H1 (cell line): ENCODE measurements around the gene TBRG4. TPM values are rescaled to one million over a fixed set of nuclear protein-coding genes. Genes with fewer than 3 reads are reported as not detected.

Experiments
- CTCF ChIA-PET: fragments of 300-600 bp; sonication (Branson Sonifier 250); formaldehyde crosslinking; loops from one replicate; lab custom pipeline; 2021; ENCODE audit not compliant: partially characterized antibody; lab: Charles Lee
- POLR2A ChIA-PET: fragments of 300-600 bp; sonication (Branson Sonifier 250); formaldehyde crosslinking; loops from one replicate; lab custom pipeline; 2021; ENCODE audit warnings: inconsistent platforms; ENCODE audit not compliant: partially characterized antibody; lab: Charles Lee
- DNase-seq, 2 experiments: peaks; one replicate each; pipeline versions ENCODE4 v3.0.0 to v3.0.0-alpha.2; 2010 to 2022; ENCODE audit warnings: low spot score in 2 of 2, low read depth in 1 of 2, mixed read lengths in 1 of 2
- FAIRE-seq: peaks from 2 replicates; lab custom pipeline; 2011; peaks lifted over from hg19 to GRCh38; lab: Jason Lieb, UNC
- H2AFZ ChIP-seq: 2 replicates; pipeline ENCODE4 v1.8.1; 2012; ENCODE audit warnings: low read length, inconsistent platforms
- H2AK5ac ChIP-seq: 2 replicates; pipeline ENCODE4 v1.6.1; 2013; ENCODE audit warnings: low read depth, low read length
- H2BK120ac ChIP-seq: replicated peaks from 2 replicates; pipeline ENCODE3; 2013; ENCODE audit warnings: low read depth, low read length, inconsistent platforms
- H2BK12ac ChIP-seq: 2 replicates; pipeline ENCODE4 v1.6.1; 2013; ENCODE audit warnings: low read depth, low read length
- H2BK15ac ChIP-seq: 2 replicates; pipeline ENCODE4 v1.6.1; 2013; ENCODE audit warnings: low read length
- H2BK20ac ChIP-seq: 2 replicates; pipeline ENCODE4 v1.6.1; 2013; ENCODE audit warnings: low read length
- H2BK5ac ChIP-seq: 2 replicates; pipeline ENCODE4 v1.6.1; 2013; ENCODE audit warnings: low read depth, low read length
- H3K14ac ChIP-seq: 2 replicates; pipeline ENCODE4 v1.6.1; 2013; ENCODE audit warnings: inconsistent platforms; ENCODE audit not compliant: insufficient read length
- H3K18ac ChIP-seq: 2 replicates; pipeline ENCODE4 v1.6.1; 2013; ENCODE audit warnings: low read length; ENCODE audit errors: extremely low read depth
- H3K23ac ChIP-seq: 2 replicates; pipeline ENCODE4 v1.6.1; 2013; ENCODE audit warnings: inconsistent platforms; ENCODE audit not compliant: insufficient read length
- H3K23me2 ChIP-seq: 2 replicates; pipeline ENCODE4 v1.6.1; 2013; ENCODE audit warnings: low read depth, low read length
- H3K27ac ChIP-seq: 2 replicates; pipeline ENCODE4 v1.6.1; 2011; ENCODE audit warnings: low read depth, low read length, inconsistent platforms
- H3K27me3 ChIP-seq, 4 experiments: replicated peaks in 1 of 4; 1 replicate in 1 of 4; 2 replicates in 3 of 4; pipeline versions ENCODE4 v1.6.1 to v1.8.1; 2011 to 2013; ENCODE audit warnings: low read length in 3 of 4, mild to moderate bottlenecking in 3 of 4, inconsistent platforms in 2 of 4, mixed read lengths in 2 of 4, moderate library complexity in 1 of 4; ENCODE audit not compliant: control insufficient read depth in 3 of 4, insufficient read depth in 3 of 4; ENCODE audit errors: extremely low read depth in 1 of 4
- H3K36me3 ChIP-seq, 4 experiments: 2 replicates each; pipeline versions ENCODE4 v1.6.1 to v1.8.1; 2011 to 2013; ENCODE audit warnings: mild to moderate bottlenecking in 4 of 4, low read length in 3 of 4, moderate library complexity in 2 of 4, control low read depth in 1 of 4, inconsistent platforms in 1 of 4; ENCODE audit not compliant: insufficient read depth in 4 of 4, control insufficient read depth in 2 of 4
- H3K4ac ChIP-seq: replicated peaks from 2 replicates; pipeline ENCODE3; 2013; ENCODE audit warnings: low read length, low read depth, mixed read lengths, inconsistent platforms; ENCODE audit not compliant: insufficient read length
- H3K4me1 ChIP-seq, 4 experiments: replicated peaks in 1 of 4; 1 replicate in 1 of 4; 2 replicates in 3 of 4; pipeline versions ENCODE4 v1.6.1 to v1.8.1; 2011 to 2013; ENCODE audit warnings: low read length in 3 of 4, inconsistent platforms in 2 of 4, mixed read lengths in 1 of 4; ENCODE audit not compliant: insufficient read depth in 4 of 4, control insufficient read depth in 3 of 4
- H3K4me2 ChIP-seq, 2 experiments: 2 replicates each; pipeline versions ENCODE4 v1.6.1 to v1.8.1; 2011 to 2013; ENCODE audit warnings: low read depth in 2 of 2, low read length in 2 of 2, control low read depth in 1 of 2, inconsistent platforms in 1 of 2, mild to moderate bottlenecking in 1 of 2; ENCODE audit not compliant: insufficient read depth in 1 of 2
- H3K4me3 ChIP-seq, 4 experiments: fragments of 200-600, 300-600 bp in 1 of 4; sonication (generic), shearing (Covaris generic), sonication (Bioruptor Twin) in 1 of 4; 2 replicates each; pipeline versions ENCODE4 v1.5.1 to v1.8.1; 2011 to 2016; ENCODE audit warnings: low read length in 4 of 4, low read depth in 3 of 4, control low read depth in 2 of 4, inconsistent platforms in 2 of 4, mild to moderate bottlenecking in 2 of 4, mixed read lengths in 1 of 4, moderate library complexity in 1 of 4; ENCODE audit not compliant: insufficient read depth in 2 of 4; ENCODE audit errors: extremely low read depth in 1 of 4
- H3K56ac ChIP-seq: replicated peaks from 2 replicates; pipeline ENCODE3; 2013; ENCODE audit warnings: low read depth, mild to moderate bottlenecking, mixed read lengths, low read length, inconsistent platforms; ENCODE audit not compliant: insufficient read length
- H3K79me1 ChIP-seq: 2 replicates; pipeline ENCODE4 v1.6.1; 2013; ENCODE audit warnings: low read depth, low read length, control low read depth
- H3K79me2 ChIP-seq, 2 experiments: 2 replicates each; pipeline versions ENCODE4 v1.6.1 to v1.8.1; 2012 to 2013; ENCODE audit warnings: low read length in 2 of 2, mild to moderate bottlenecking in 2 of 2, inconsistent platforms in 1 of 2; ENCODE audit not compliant: insufficient read depth in 2 of 2, control insufficient read depth in 1 of 2
- H3K9ac ChIP-seq, 4 experiments: replicated peaks in 1 of 4; 1 replicate in 1 of 4; 2 replicates in 3 of 4; pipeline versions ENCODE4 v1.6.1 to v1.8.1; 2011 to 2013; ENCODE audit warnings: low read depth in 3 of 4, low read length in 3 of 4, control low read depth in 2 of 4, mild to moderate bottlenecking in 2 of 4, moderate library complexity in 2 of 4, inconsistent platforms in 1 of 4; ENCODE audit errors: extremely low read depth in 1 of 4
- H3K9me3 ChIP-seq, 2 experiments: 2 replicates each; pipeline versions ENCODE4 v1.6.1 to v1.8.1; 2012 to 2013; ENCODE audit warnings: mild to moderate bottlenecking in 2 of 2, moderate library complexity in 2 of 2, control low read depth in 1 of 2, inconsistent platforms in 1 of 2, low read depth in 1 of 2, low read length in 1 of 2, mixed read lengths in 1 of 2; ENCODE audit not compliant: insufficient read depth in 2 of 2
- H4K20me1 ChIP-seq, 2 experiments: replicated peaks in 1 of 2; 2 replicates each; pipeline versions ENCODE3 to v1.8.1; 2011 to 2013; ENCODE audit warnings: inconsistent platforms in 2 of 2, low read length in 2 of 2, mild to moderate bottlenecking in 1 of 2; ENCODE audit not compliant: insufficient read depth in 2 of 2, control insufficient read depth in 1 of 2
- H4K5ac ChIP-seq: 2 replicates; pipeline ENCODE4 v1.6.1; 2013; ENCODE audit warnings: low read length, low read depth, mixed read lengths, inconsistent platforms; ENCODE audit not compliant: insufficient read length
- H4K8ac ChIP-seq: 2 replicates; pipeline ENCODE4 v1.8.0; 2013; ENCODE audit warnings: mild to moderate bottlenecking, moderate library complexity, low read length, inconsistent platforms; ENCODE audit not compliant: insufficient read depth; ENCODE audit errors: extremely low read depth
- H4K91ac ChIP-seq: replicated peaks from 2 replicates; pipeline ENCODE3; 2013; ENCODE audit warnings: low read length, mixed read lengths, inconsistent platforms; ENCODE audit not compliant: insufficient read length
- ATF2 ChIP-seq: IDR thresholded peaks from 2 replicates; pipeline ENCODE4 v1.6.1; 2012; ENCODE audit warnings: low read length, inconsistent platforms
- CBX5 ChIP-seq: fragments of 300-800, 300-1000 bp; sonication (generic); IDR thresholded peaks from 2 replicates; pipeline ENCODE4 v1.7.1; 2016; ENCODE audit warnings: antibody characterized with exemption, low read length, low read depth
- CBX8 ChIP-seq: fragments of 300-800, 300-1000 bp; sonication (generic); IDR thresholded peaks from 2 replicates; pipeline ENCODE4 v1.7.1; 2016; ENCODE audit warnings: low read depth, low read length, borderline replicate concordance
- CHD1 ChIP-seq: IDR thresholded peaks from 2 replicates; pipeline ENCODE4 v1.6.1; 2012; ENCODE audit warnings: low read depth, low read length, improper control_type of control experiment
- HDAC6 ChIP-seq: IDR thresholded peaks from one replicate; pipeline ENCODE4 v1.7.1; 2012; ENCODE audit warnings: low read depth, mild to moderate bottlenecking, inconsistent platforms, low read length, moderate library complexity
- NANOG ChIP-seq: IDR thresholded peaks from 2 replicates; pipeline ENCODE4 v1.6.1; 2011; ENCODE audit warnings: low read length, low read depth, mild to moderate bottlenecking, inconsistent platforms; ENCODE audit not compliant: insufficient read depth, poor library complexity, severe bottlenecking
- NRF1 ChIP-seq: IDR thresholded peaks from 2 replicates; pipeline ENCODE4 v1.6.1; 2011; ENCODE audit warnings: mild to moderate bottlenecking, low read depth, low read length, improper control_type of control experiment
- POU5F1 ChIP-seq: IDR thresholded peaks from 2 replicates; pipeline ENCODE4 v1.6.1; 2011; ENCODE audit warnings: low read depth, mild to moderate bottlenecking, low read length, moderate library complexity
- RXRA ChIP-seq: IDR thresholded peaks from 2 replicates; pipeline ENCODE4 v1.6.1; 2011; ENCODE audit warnings: low read depth, mild to moderate bottlenecking, low read length, moderate library complexity; ENCODE audit not compliant: insufficient read depth
- SP2 ChIP-seq: IDR thresholded peaks from 2 replicates; pipeline ENCODE4 v1.6.1; 2012; ENCODE audit warnings: mild to moderate bottlenecking, low read length, inconsistent platforms
- TCF12 ChIP-seq: IDR thresholded peaks from 2 replicates; pipeline ENCODE4 v1.6.1; 2011; ENCODE audit warnings: low read depth, mild to moderate bottlenecking, low read length
- WGBS, 2 experiments: shearing (Covaris generic) in 1 of 2; methylation state at CpG; one replicate each; pipeline versions ENCODE4 v1.1.6 to v1.1.7; 2013 to 2015; ENCODE audit warnings: low lambda C conversion rate in 2 of 2, mixed read lengths in 2 of 2, inconsistent platforms in 1 of 2, low coverage in 1 of 2, missing lambda C conversion rate in 1 of 2; ENCODE audit not compliant: insufficient replicate concordance in 2 of 2, insufficient coverage in 1 of 2, insufficient read length in 1 of 2; ENCODE audit errors: extremely low coverage in 1 of 2, missing lambda C conversion rate in 1 of 2; 5-methylcytosine and 5-hydroxymethylcytosine counted together
- polyA plus RNA-seq, 7 experiments: library from polyadenylated mRNA; depleted of rRNA in 3 of 7; stranded (reverse) in 5 of 7; unstranded in 2 of 7; fragments of >200 nt in 5 of 7; fragments of 200-250 nt in 2 of 7; gene quantifications; 1 replicate in 5 of 7; 2 replicates in 1 of 7; 4 replicates in 1 of 7; pipeline versions ENCODE4 v1.2.1 to v1.2.3, GENCODE V29; 2011 to 2013; ENCODE audit warnings: missing spikeins in 2 of 7, mixed read lengths in 2 of 7
- total RNA-seq: library from RNA; stranded (reverse); fragmentation: NEBNext Ultra II Directional; extraction: Animal tissue kit (Norgen Biotek cat#: 25700); gene quantifications from 2 replicates; pipeline ENCODE4 v1.2.1, GENCODE V29; 2021

The TBRG4 gene
- total and polyA plus RNA-seq, 2 of the 8 experiments (the other 6 are each of a cell fraction or from before 2014, with no cell fraction given) = 110 to 137 TPM

GRCh38 chr7:45064047-45064725 is 47.3 kb downstream of the TBRG4 start:
- H2AK5ac ChIP-seq = no peak overlapping the region
- no peak overlapping the region for H2AFZ ChIP-seq
- H3K23me2 ChIP-seq = no peaks in the 10 kb centered on the region
- H3K4me2 ChIP-seq = no peak overlapping the region
- H3K4me3 ChIP-seq = no peak overlapping the region
- ChIA-PET POLR2A (interaction anchor here (1.0 to 1.1 kb wide), 2 partner anchors 33 to 81 kb away, joined by 3 to 4 read pairs; no protein-coding TSS in a partner anchor), CTCF (no interaction called here)
- H3K27me3 ChIP-seq = no peaks in the 10 kb centered on the region
- H3K4ac ChIP-seq = no peak overlapping the region
- H4K20me1 ChIP-seq = peaks cover 2 to 6% of the 10 kb centered on the region in 2 experiments
- H3K56ac ChIP-seq = no peak overlapping the region
- no peak overlapping the region for H2BK120ac ChIP-seq
- peaks cover 3% of the 10 kb centered on the region; the same call in 1 of the 2 replicates for H3K79me1 ChIP-seq
- no peak overlapping the region for H3K14ac ChIP-seq
- H4K91ac ChIP-seq = no peak overlapping the region
- no peak overlapping the region for H2BK15ac ChIP-seq
- H4K5ac ChIP-seq = no peak overlapping the region
- no peak overlapping the region for H3K18ac ChIP-seq
- FAIRE-seq = no peak
- H3K27ac ChIP-seq = no peak overlapping the region; the same call in 1 of the 2 replicates
- H4K8ac ChIP-seq = no peak overlapping the region
- no peak overlapping the region for H3K23ac ChIP-seq
- H3K4me1 ChIP-seq = no peaks in the 10 kb centered on the region
- H3K9me3 ChIP-seq = no peaks in the 10 kb centered on the region
- WGBS, 2 experiments = 87% methylated on average over 16 of the region's 16 CpGs; no CpG with 5 or more reads in 1 of the 2 experiments
- peaks cover 0 to 3% of the 10 kb centered on the region in 2 experiments; a peak in 1 of 4 replicates for H3K79me2 ChIP-seq
- no peak overlapping the region for H2BK12ac ChIP-seq
- no peak overlapping the region for H2BK20ac ChIP-seq
- H3K36me3 ChIP-seq = peaks cover 0 to 6% (median 4%) of the 10 kb centered on the region in 4 experiments; a peak in 5 of 8 replicates
- H2BK5ac ChIP-seq = no peak overlapping the region
- H3K9ac ChIP-seq = no peak overlapping the region; a peak in 1 of 7 replicates
- no peak for DNase-seq
- TF ChIP-seq NANOG (no peak), POU5F1 (no peak), CHD1 (no peak), CBX8 (no peak), RXRA (no peak), TCF12 (no peak), CBX5 (no peak), NRF1 (no peak), HDAC6 (no peak), SP2 (no peak), ATF2 (no peak)
